Measurements from ENCODE around the gene CYP2D6. TPM values are rescaled to one million over a fixed set of nuclear protein-coding genes. Genes with fewer than 3 reads are reported as not detected.
"Not testable (repeated sequence)": the region's sequence is repeated elsewhere in the genome, so short reads cannot be mapped to it uniquely, and the experiment has no call there.

CYP2D6 gene
- total and polyA plus RNA-seq, 2 experiments from 2014 or later: 0.15 TPM; not detected in 1

- DNase-seq: no peak
- H3F3A ChIP-seq (ENCODE audit: insufficient read depth): no peaks in the 10 kb centered on the region
- no peaks in the 10 kb centered on the region for H3K36me3 ChIP-seq (ENCODE audit: low read depth)
- no peak overlapping the region for H3K27ac ChIP-seq
- H3K4me2 ChIP-seq (ENCODE audit: unreplicated experiment): no peak overlapping the region
- no peaks in the 10 kb centered on the region for H3K9me2 ChIP-seq (ENCODE audit: insufficient read depth)
- 51 to 54% methylated on average over 6 of the region's 6 CpGs for WGBS, 2 experiments (ENCODE audit: low coverage in 1 of 2, low lambda C conversion rate in 2 of 2, missing lambda C conversion rate in 2 of 2)
- no peaks in the 10 kb centered on the region for H4K20me1 ChIP-seq (ENCODE audit: insufficient read depth)
- H3K9ac ChIP-seq: no peak overlapping the region
- H2AFZ ChIP-seq: no peak overlapping the region
- no peaks in the 10 kb centered on the region for H3K27me3 ChIP-seq (replicated peaks; ENCODE audit: insufficient read depth)
- no peak overlapping the region for H3K4me3 ChIP-seq
- in situ Hi-C loops (cut with MboI): no loop called here
- H3K79me2 ChIP-seq (ENCODE audit: insufficient read depth): no peaks in the 10 kb centered on the region
- H3K9me3 ChIP-seq (ENCODE audit: low read depth): no peaks in the 10 kb centered on the region
- TF ChIP-seq EZH2 (IDR thresholded peaks at IDR 0.05; ENCODE audit: insufficient read depth, poor library complexity, severe bottlenecking) (no peak), EZH2phosphoT487 (IDR thresholded peaks at IDR 0.05; ENCODE audit: insufficient read depth, low read depth) (no peak)
- no peaks in the 10 kb centered on the region for H3K4me1 ChIP-seq (ENCODE audit: insufficient read depth)
These were observed 14.6 kb upstream of the CYP2D6 start for GRCh38 chr22:42145175-42145574.

DNA sequence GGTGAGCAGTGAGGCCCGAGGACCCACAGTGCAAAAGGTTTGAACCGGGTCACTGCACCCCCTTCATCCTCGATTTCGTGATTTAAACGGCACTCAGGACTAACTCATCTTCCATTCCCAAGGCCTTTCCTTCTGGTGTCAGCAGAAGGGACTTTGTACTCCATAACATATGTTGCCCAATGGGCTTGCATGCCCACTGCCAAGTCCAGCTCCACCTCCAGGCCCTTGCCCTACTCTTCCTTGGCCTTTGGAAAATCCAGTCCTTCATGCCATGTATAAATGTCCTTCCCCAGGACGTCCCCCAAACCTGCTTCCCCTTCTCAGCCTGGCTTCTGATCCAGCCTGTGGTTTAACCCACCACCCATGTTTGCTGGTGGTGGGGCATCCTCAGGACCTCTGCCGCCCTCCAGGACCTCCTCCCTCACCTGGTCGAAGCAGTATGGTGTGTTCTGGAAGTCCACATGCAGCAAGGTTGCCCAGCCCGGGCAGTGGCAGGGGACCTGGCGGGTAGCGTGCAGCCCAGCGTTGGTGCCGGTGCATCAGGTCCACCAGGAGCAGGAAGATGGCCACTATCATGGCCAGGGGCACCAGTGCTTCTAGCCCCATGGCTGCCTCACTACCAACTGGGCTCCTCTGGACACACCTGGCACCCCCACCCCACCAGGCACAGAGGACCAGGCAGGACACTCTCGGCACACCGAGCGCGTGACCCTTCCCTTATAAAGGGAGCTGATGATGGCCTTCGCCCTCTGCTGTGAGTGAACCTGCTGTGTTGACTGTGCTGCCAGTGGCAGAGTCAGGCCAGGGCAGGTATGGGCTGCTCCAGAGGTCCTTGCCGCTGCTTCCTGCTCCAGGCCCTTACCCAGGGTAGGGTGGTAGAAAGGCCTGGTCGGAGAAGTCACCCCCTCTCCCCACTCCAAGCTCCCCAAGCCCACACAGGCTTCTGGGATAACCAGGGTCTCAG, 13.5 kb upstream of the CYP2D6 start:
- H3K9me2 ChIP-seq (ENCODE audit: insufficient read depth); H3K4me1 ChIP-seq (ENCODE audit: insufficient read depth); H3K27me3 ChIP-seq (replicated peaks; ENCODE audit: insufficient read depth); H3K9me3 ChIP-seq (ENCODE audit: low read depth); in situ Hi-C loops (cut with MboI); H2AFZ ChIP-seq; H3K79me2 ChIP-seq (ENCODE audit: insufficient read depth); H3K36me3 ChIP-seq (ENCODE audit: low read depth); H3K4me3 ChIP-seq; H3K9ac ChIP-seq; H3F3A ChIP-seq (ENCODE audit: insufficient read depth); H4K20me1 ChIP-seq (ENCODE audit: insufficient read depth); DNase-seq; H3K4me2 ChIP-seq (ENCODE audit: unreplicated experiment); H3K27ac ChIP-seq: not testable (repeated sequence)
- 87 to 90% methylated on average over 15 of the region's 20 CpGs for WGBS, 2 experiments (ENCODE audit: low coverage in 1 of 2, low lambda C conversion rate in 2 of 2, missing lambda C conversion rate in 2 of 2)

GRCh38 chr22:42142771-42143461, 12.3 kb upstream of the CYP2D6 start:
- no peak overlapping the region for H3K4me2 ChIP-seq (ENCODE audit: unreplicated experiment)
- TF ChIP-seq EZH2phosphoT487 (IDR thresholded peaks at IDR 0.05; ENCODE audit: insufficient read depth, low read depth): no peak
- no peak for TF ChIP-seq EZH2 (IDR thresholded peaks at IDR 0.05; ENCODE audit: insufficient read depth, poor library complexity, severe bottlenecking)

GRCh38 chr22:42141307-42142057, 10.9 kb upstream of the CYP2D6 start:
- H3K9me2 ChIP-seq (ENCODE audit: insufficient read depth); H4K20me1 ChIP-seq (ENCODE audit: insufficient read depth); H3K27me3 ChIP-seq (replicated peaks; ENCODE audit: insufficient read depth); H2AFZ ChIP-seq; H3F3A ChIP-seq (ENCODE audit: insufficient read depth); H3K27ac ChIP-seq; in situ Hi-C loops (cut with MboI); H3K79me2 ChIP-seq (ENCODE audit: insufficient read depth); DNase-seq; H3K4me2 ChIP-seq (ENCODE audit: unreplicated experiment); H3K9ac ChIP-seq; H3K4me3 ChIP-seq; H3K36me3 ChIP-seq (ENCODE audit: low read depth); H3K9me3 ChIP-seq (ENCODE audit: low read depth); H3K4me1 ChIP-seq (ENCODE audit: insufficient read depth): not testable (repeated sequence)
- 89 to 91% methylated on average over 23 of the region's 24 CpGs for WGBS, 2 experiments (ENCODE audit: low coverage in 1 of 2, low lambda C conversion rate in 2 of 2, missing lambda C conversion rate in 2 of 2)

More at GRCh38 chr22:42142771-42143461, 12.3 kb upstream of the CYP2D6 start:
- no peak for DNase-seq
- in situ Hi-C loops (cut with MboI): no loop called here
- H3F3A ChIP-seq (ENCODE audit: insufficient read depth): no peaks in the 10 kb centered on the region
- H3K4me1 ChIP-seq (ENCODE audit: insufficient read depth): no peaks in the 10 kb centered on the region
- H4K20me1 ChIP-seq (ENCODE audit: insufficient read depth): no peaks in the 10 kb centered on the region
- no peaks in the 10 kb centered on the region for H3K27me3 ChIP-seq (replicated peaks; ENCODE audit: insufficient read depth)
- no peak overlapping the region for H3K9ac ChIP-seq
- H3K9me2 ChIP-seq (ENCODE audit: insufficient read depth): no peaks in the 10 kb centered on the region
- no peaks in the 10 kb centered on the region for H3K36me3 ChIP-seq (ENCODE audit: low read depth)
- 95 to 99% methylated on average over 28 to 54 of the region's 54 CpGs for WGBS, 2 experiments (ENCODE audit: low coverage in 1 of 2, low lambda C conversion rate in 2 of 2, missing lambda C conversion rate in 2 of 2)
- H2AFZ ChIP-seq: no peak overlapping the region
- H3K27ac ChIP-seq: no peak overlapping the region
- H3K9me3 ChIP-seq (ENCODE audit: low read depth): no peaks in the 10 kb centered on the region
- H3K79me2 ChIP-seq (ENCODE audit: insufficient read depth): no peaks in the 10 kb centered on the region
- no peak overlapping the region for H3K4me3 ChIP-seq

DNA sequence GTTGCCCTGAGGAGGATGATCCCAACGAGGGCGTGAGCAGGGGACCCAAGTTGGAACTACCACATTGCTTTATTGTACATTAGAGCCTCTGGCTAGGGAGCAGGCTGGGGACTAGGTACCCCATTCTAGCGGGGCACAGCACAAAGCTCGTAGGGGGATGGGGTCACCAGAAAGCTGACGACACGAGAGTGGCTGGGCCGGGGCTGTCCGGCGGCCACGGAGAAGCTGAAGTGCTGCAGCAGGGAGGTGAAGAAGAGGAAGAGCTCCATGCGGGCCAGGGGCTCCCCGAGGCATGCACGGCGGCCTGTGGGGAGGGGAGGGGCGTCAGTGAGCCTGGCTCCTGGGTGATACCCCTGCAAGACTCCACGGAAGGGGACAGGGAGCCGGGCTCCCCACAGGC, 9.5 kb upstream of the CYP2D6 start:
- H2AFZ ChIP-seq; H3K27ac ChIP-seq; in situ Hi-C loops (cut with MboI); H3K4me1 ChIP-seq (ENCODE audit: insufficient read depth); H3K4me2 ChIP-seq (ENCODE audit: unreplicated experiment); H3K27me3 ChIP-seq (replicated peaks; ENCODE audit: insufficient read depth); H4K20me1 ChIP-seq (ENCODE audit: insufficient read depth); H3F3A ChIP-seq (ENCODE audit: insufficient read depth); H3K36me3 ChIP-seq (ENCODE audit: low read depth); H3K9me2 ChIP-seq (ENCODE audit: insufficient read depth); H3K4me3 ChIP-seq; DNase-seq; H3K9ac ChIP-seq; H3K9me3 ChIP-seq (ENCODE audit: low read depth); H3K79me2 ChIP-seq (ENCODE audit: insufficient read depth): not testable (repeated sequence)
- WGBS, 2 experiments (ENCODE audit: low coverage in 1 of 2, low lambda C conversion rate in 2 of 2, missing lambda C conversion rate in 2 of 2): 85 to 94% methylated on average over 9 to 15 of the region's 17 CpGs

GRCh38 chr22:42139508-42139907, 8.9 kb upstream of the CYP2D6 start:
- H3K4me3 ChIP-seq; H3K27ac ChIP-seq; H3K27me3 ChIP-seq (replicated peaks; ENCODE audit: insufficient read depth); DNase-seq; H4K20me1 ChIP-seq (ENCODE audit: insufficient read depth); H2AFZ ChIP-seq; H3K36me3 ChIP-seq (ENCODE audit: low read depth); H3K9me3 ChIP-seq (ENCODE audit: low read depth); H3K79me2 ChIP-seq (ENCODE audit: insufficient read depth); H3K9ac ChIP-seq; H3F3A ChIP-seq (ENCODE audit: insufficient read depth); H3K4me1 ChIP-seq (ENCODE audit: insufficient read depth); in situ Hi-C loops (cut with MboI); H3K9me2 ChIP-seq (ENCODE audit: insufficient read depth); H3K4me2 ChIP-seq (ENCODE audit: unreplicated experiment): not testable (repeated sequence)
- 97 to 98% methylated on average over 7 of the region's 7 CpGs for WGBS, 2 experiments (ENCODE audit: low coverage in 1 of 2, low lambda C conversion rate in 2 of 2, missing lambda C conversion rate in 2 of 2)
